Measurements from ENCODE around the gene LRBA. TPM values are rescaled to one million over a fixed set of nuclear protein-coding genes. Genes with fewer than 3 reads are reported as not detected.

LRBA gene
- total and polyA plus RNA-seq, 9 of the 15 experiments (the other 6 are each of a cell fraction or from before 2014, with no cell fraction given): 24.2 to 88.7 (median 59.7) TPM

- TF ChIP-seq E2F6 (IDR thresholded peaks at IDR 0.05; ENCODE audit: borderline replicate concordance in 1 of 2, extremely low read depth in 1 of 2, insufficient read depth in 1 of 2, insufficient read length in 1 of 2, low read depth in 1 of 2, low read length in 1 of 2, poor library complexity in 1 of 2, severe bottlenecking in 1 of 2) (no peak), U2AF2 (optimal IDR thresholded peaks at IDR 0.05; ENCODE audit: low read depth, low read length) (no peak), ZHX1 (conservative IDR thresholded peaks at IDR 0.05; ENCODE audit: low read length) (no peak), LEF1 (IDR thresholded peaks at IDR 0.05) (peak; percentile 86), NFYB (IDR thresholded peaks at IDR 0.05; ENCODE audit: extremely low read depth, insufficient read length) (peak; percentile 43), GMEB1 (CRISPR knock-in tag; IDR thresholded peaks at IDR 0.05) (no peak), NCOA6 (IDR thresholded peaks at IDR 0.05) (no peak), NFIX (CRISPR knock-in tag; IDR thresholded peaks at IDR 0.05; ENCODE audit: low read depth) (no peak), CREM (IDR thresholded peaks at IDR 0.05; ENCODE audit: low read depth) (peak; percentile 61), ZBTB12 (CRISPR knock-in tag; IDR thresholded peaks at IDR 0.05) (no peak), ZNF584 (CRISPR knock-in tag; IDR thresholded peaks at IDR 0.05; ENCODE audit: low read depth) (no peak), ZNF764 (CRISPR knock-in tag; IDR thresholded peaks at IDR 0.05; ENCODE audit: low read depth) (no peak), PRDM10 (IDR thresholded peaks at IDR 0.05; ENCODE audit: partially characterized antibody) (peak; percentile 42), NBN (IDR thresholded peaks at IDR 0.05; ENCODE audit: low read depth) (peak; percentile 75; the same call in 1 of the 2 replicates), PRMT5 (CRISPR knock-in tag; IDR thresholded peaks at IDR 0.05) (no peak), THAP7 (CRISPR knock-in tag; IDR thresholded peaks at IDR 0.05) (no peak)
These were observed 16.9 kb upstream of the LRBA start (continued) for GRCh38 chr4:151031831-151032605.

Measured in K562 (cell line).